GM10248 (cell line): ENCODE measurements around the gene STARD13.

ENCODE experiments used
- CTCF ChIA-PET: fragments of 300-600 bp; sonication (Branson Sonifier 250); formaldehyde crosslinking; extraction: SDS; loops from one replicate; lab custom pipeline; 2021; ENCODE audit warnings: antibody characterized with exemption; lab: Yijun Ruan, JAX
- POLR2A ChIA-PET: fragments of 350-650 bp; sonication (Branson Sonifier 250); formaldehyde crosslinking; extraction: SDS; loops from one replicate; lab custom pipeline; 2020; ENCODE audit warnings: antibody characterized with exemption; lab: Yijun Ruan, JAX
- DNase-seq: peaks from one replicate; pipeline ENCODE4 v3.0.0; 2012; ENCODE audit errors: extremely low spot score
- TF ChIP-seq, protein P1 (sequence below): IDR thresholded peaks from 2 replicates; pipeline ENCODE4 v1.5.1; 2012; ENCODE audit warnings: mild to moderate bottlenecking, low read depth; ENCODE audit errors: extremely low read depth, missing control alignments, control extremely low read depth

STARD13 gene

DNA sequence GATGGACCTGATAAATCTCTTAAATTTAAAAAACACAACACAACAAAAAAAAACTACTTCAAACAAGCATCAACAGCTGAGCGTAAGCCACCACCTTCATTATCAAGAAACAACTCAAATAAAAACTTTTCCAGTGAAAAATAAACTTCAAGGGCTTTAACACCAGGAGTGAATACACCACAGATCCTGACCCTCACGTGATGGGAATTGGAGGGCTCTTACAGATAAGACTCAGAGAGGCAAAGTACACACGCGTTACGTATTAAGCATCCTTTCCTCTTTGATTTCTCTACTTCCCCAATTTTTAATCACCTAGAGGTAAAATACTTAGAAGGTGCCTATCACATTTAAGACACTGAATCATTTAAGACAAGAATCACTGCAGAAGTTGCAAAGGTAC lies 573 bp upstream of the STARD13 start:
- ChIA-PET POLR2A (no interaction called here), CTCF (interaction anchor here (0.6 to 1.5 kb wide), 5 partner anchors 9 to 58 kb away, joined by 3 to 4 read pairs (median 3); no protein-coding TSS in a partner anchor)
- no peak for DNase-seq
- TF ChIP-seq, protein P1, sequence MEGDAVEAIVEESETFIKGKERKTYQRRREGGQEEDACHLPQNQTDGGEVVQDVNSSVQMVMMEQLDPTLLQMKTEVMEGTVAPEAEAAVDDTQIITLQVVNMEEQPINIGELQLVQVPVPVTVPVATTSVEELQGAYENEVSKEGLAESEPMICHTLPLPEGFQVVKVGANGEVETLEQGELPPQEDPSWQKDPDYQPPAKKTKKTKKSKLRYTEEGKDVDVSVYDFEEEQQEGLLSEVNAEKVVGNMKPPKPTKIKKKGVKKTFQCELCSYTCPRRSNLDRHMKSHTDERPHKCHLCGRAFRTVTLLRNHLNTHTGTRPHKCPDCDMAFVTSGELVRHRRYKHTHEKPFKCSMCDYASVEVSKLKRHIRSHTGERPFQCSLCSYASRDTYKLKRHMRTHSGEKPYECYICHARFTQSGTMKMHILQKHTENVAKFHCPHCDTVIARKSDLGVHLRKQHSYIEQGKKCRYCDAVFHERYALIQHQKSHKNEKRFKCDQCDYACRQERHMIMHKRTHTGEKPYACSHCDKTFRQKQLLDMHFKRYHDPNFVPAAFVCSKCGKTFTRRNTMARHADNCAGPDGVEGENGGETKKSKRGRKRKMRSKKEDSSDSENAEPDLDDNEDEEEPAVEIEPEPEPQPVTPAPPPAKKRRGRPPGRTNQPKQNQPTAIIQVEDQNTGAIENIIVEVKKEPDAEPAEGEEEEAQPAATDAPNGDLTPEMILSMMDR, result no peak

DNA sequence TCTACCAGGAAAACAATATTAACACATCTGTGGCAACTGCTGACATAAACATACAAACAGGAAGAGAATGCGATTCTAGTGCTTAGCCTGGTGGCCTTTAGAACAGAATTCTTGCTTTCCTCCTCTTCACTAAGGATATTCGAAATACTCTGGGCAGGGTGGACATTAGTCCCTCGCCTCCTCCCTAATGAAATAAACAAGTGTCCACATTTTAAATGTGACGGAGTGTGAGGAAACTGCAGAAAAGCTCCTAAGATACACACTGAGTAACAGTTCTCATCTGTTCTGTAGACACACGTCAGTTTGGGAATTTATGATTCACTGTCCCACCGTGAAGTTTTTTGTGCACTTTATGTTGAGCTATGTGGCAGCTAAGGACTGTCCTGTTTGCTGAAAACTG lies 639 bp downstream of the STARD13 start:
- ChIA-PET POLR2A (interaction anchor here (0.5 kb wide), 1 partner anchor 54 kb away, joined by 3 read pairs; no protein-coding TSS in a partner anchor), CTCF (interaction anchor here (1.2 to 1.5 kb wide), 3 partner anchors 17 to 56 kb away, joined by 3 to 5 read pairs (median 3); no protein-coding TSS in a partner anchor)
- no peak for DNase-seq
- TF ChIP-seq, protein P1, result no peak

DNA sequence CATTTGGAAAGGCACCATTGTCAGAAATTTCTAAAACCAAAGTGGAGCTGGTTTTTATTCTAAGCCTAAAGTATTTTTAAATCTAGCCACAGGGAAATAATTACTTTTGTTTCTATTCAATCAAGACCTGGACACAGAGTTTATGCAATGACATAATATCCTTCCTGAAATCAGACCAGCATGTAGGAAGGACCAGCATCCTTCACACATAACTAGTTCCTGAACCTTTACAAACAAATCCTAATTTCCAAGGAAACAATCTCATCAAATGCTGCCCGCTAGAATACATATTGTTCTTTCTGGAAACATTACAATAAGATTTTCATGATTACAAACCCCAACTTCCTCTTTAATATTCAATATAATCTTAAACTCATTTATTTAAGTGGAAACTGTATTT lies 1.5 kb downstream of the STARD13 start:
- CTCF ChIA-PET, result interaction anchor here (1.6 kb wide), 1 partner anchor 55 kb away, joined by 3 read pairs; no protein-coding TSS in a partner anchor
- POLR2A ChIA-PET, result no interaction called here
- DNase-seq, result no peak
- TF ChIP-seq, protein P1, result no peak

DNA sequence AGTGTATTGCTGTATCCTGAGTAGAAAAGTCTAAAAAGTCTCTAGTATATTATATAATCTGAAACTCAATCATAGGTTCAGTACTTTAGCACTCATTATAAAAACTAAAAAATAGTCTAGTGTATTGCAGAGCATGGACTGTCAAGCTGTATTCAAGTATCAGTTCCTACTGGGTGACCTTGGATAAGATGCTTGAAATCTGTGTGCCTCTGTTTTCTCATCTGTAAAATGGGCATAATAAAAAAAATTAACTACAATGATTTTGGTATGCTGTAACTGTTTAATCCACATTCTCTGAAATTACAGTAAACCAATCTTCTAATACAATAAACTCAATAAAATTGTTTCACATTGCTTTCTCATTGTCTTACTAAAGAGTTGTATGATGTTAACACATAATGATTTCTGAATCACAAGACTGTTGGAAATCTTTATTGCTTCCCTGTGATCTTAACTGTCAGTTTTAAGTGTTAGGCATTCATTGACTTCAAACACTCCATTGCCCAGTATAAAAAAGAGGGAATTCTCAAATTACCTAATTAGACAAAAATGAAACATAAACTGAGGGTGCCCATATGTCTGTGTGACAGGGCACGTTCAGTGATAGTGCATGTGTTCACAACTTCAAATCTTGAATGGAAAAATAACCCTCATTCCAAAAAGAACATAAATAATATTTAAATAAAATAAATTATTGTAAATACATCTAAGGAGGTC lies 2.2 kb downstream of the STARD13 start:
- ChIA-PET CTCF (interaction anchor here (1.0 to 1.6 kb wide), 2 partner anchors 15 to 54 kb away, joined by 3 read pairs; no protein-coding TSS in a partner anchor), POLR2A (no interaction called here)
- TF ChIP-seq, protein P1, result no peak
- DNase-seq, result no peak

DNA sequence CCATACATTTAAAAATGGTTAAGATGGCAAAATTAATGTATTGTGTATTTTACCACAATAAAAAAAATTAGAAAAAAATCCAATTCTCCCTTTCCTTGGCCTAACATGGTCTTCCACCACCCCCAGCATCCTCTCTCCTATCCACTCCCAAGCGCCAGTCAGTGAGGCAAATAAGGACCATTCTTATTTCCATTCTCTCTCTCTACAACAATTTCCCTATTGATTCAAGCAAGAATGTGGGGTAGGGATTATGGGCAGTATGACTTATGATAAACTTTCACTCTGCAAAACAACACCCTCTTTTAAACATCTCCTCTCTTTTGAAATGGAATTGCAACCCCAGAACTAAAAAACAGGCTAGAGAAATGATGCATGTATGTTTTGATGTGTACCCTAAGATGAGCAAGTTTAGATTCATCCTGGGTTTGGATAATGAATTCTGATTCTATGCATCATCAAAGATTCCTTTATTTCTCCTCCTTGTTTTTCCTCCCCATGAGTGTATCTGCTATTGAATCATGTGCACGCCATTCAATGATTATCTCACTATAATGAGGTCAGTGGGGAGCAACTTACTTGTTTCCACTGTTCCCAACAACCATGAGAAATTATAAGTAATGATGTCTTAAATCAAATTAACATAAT lies 3.5 kb downstream of the STARD13 start:
- no peak for DNase-seq
- CTCF ChIA-PET, result no interaction called here
- POLR2A ChIA-PET, result no interaction called here

DNA sequence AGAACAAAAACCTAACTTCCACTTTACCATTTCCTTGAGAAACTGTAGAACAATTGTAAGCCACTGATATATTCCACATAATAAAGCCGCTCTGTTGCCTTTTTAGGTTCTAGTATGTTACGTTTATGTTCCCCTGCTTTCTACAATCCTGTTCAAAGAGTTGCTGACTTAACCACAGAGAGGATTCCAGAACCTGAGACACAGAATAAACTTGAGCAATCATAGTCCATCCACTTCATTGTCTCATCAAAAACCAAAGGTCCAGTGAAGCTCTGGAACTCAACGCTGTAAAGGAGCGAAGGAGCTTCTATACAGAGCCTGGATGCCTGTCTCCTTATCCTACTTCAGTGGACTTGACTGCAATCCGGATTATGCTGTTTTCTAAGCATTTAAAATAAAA lies 4.6 kb downstream of the STARD13 start:
- POLR2A ChIA-PET, result no interaction called here
- no peak for DNase-seq

More for the DNA sequence above, 3.5 kb downstream of the STARD13 start:
- TF ChIP-seq, protein P1, result no peak

More for the DNA sequence above, 4.6 kb downstream of the STARD13 start:
- CTCF ChIA-PET, result no interaction called here
- TF ChIP-seq, protein P1, result no peak
